Measurements from ENCODE around the gene ATP6V0B.

ATP6V0B gene

GRCh38 chr1:43986712-43987111, 12.0 kb downstream of the ATP6V0B start:
- Histone ChIP-seq H3K4me1 (ENCODE audit: control insufficient read depth, low read depth, low read length) (no peaks in the 10 kb centered on the region), H3K56ac (ENCODE audit: low read length) (no peak overlapping the region), H3K27me3 (ENCODE audit: insufficient read depth, low read length, poor library complexity) (no peaks in the 10 kb centered on the region), H2AK5ac (ENCODE audit: low read length) (no peak overlapping the region), H2BK5ac (ENCODE audit: low read length) (no peak overlapping the region), H3K4me3 (ENCODE audit: low read length) (no peak overlapping the region), H3K79me2 (ENCODE audit: control insufficient read depth, insufficient read depth, low read length) (no peaks in the 10 kb centered on the region), H3K79me1 (ENCODE audit: low read length) (peaks cover 11% of the 10 kb centered on the region), H3K27ac (ENCODE audit: low read depth, low read length) (no peak overlapping the region), H2BK15ac (replicated peaks; ENCODE audit: low read depth) (no peak overlapping the region), H4K8ac (ENCODE audit: low read depth, low read length) (no peak overlapping the region), H3K36me3 (ENCODE audit: control insufficient read depth, insufficient read depth, low read length) (peaks cover 5% of the 10 kb centered on the region), H3K18ac (ENCODE audit: low read length) (no peak overlapping the region), H2BK120ac (ENCODE audit: low read depth, low read length) (no peak overlapping the region), H3K9ac (ENCODE audit: low read length) (no peak overlapping the region), H3K23ac (ENCODE audit: low read length) (no peak overlapping the region), H3K4ac (ENCODE audit: low read depth, low read length) (no peak overlapping the region), H3K4me2 (ENCODE audit: low read length) (no peak overlapping the region), H4K5ac (ENCODE audit: low read length) (no peak overlapping the region)
- WGBS (ENCODE audit: extremely low coverage, insufficient coverage, low lambda C conversion rate), result no CpG with 5 or more reads among the region's 6 CpGs
- no peak for DNase-seq

- no CpG with 5 or more reads among the region's 6 CpGs for WGBS (ENCODE audit: extremely low coverage, insufficient coverage, low lambda C conversion rate)
- H2BK120ac ChIP-seq (ENCODE audit: low read depth, low read length), result no peak overlapping the region
- no peak overlapping the region for H3K27ac ChIP-seq (ENCODE audit: low read depth, low read length)
Observed at GRCh38 chr1:43987159-43987902, 12.6 kb downstream of the ATP6V0B start.

GRCh38 chr1:43990271-43991199, 15.8 kb downstream of the ATP6V0B start:
- Histone ChIP-seq H3K4me2 (ENCODE audit: low read length) (peak overlapping the region; percentile 83), H3K56ac (ENCODE audit: low read length) (peak overlapping the region; percentile 98), H3K79me1 (ENCODE audit: low read length) (no peaks in the 10 kb centered on the region), H3K36me3 (ENCODE audit: control insufficient read depth, insufficient read depth, low read length) (peaks cover 3% of the 10 kb centered on the region), H3K9ac (ENCODE audit: low read length) (peak overlapping the region; percentile 92), H4K8ac (ENCODE audit: low read depth, low read length) (no peak overlapping the region), H2BK5ac (ENCODE audit: low read length) (no peak overlapping the region), H3K27me3 (ENCODE audit: insufficient read depth, low read length, poor library complexity) (no peaks in the 10 kb centered on the region), H4K5ac (ENCODE audit: low read length) (no peak overlapping the region), H3K18ac (ENCODE audit: low read length) (no peak overlapping the region), H2BK120ac (ENCODE audit: low read depth, low read length) (no peak overlapping the region), H3K4me1 (ENCODE audit: control insufficient read depth, low read depth, low read length) (no peaks in the 10 kb centered on the region), H3K27ac (ENCODE audit: low read depth, low read length) (peak overlapping the region; percentile 13), H2AK5ac (ENCODE audit: low read length) (no peak overlapping the region), H3K23ac (ENCODE audit: low read length) (no peak overlapping the region), H3K4me3 (ENCODE audit: low read length) (no peak overlapping the region), H3K79me2 (ENCODE audit: control insufficient read depth, insufficient read depth, low read length) (no peaks in the 10 kb centered on the region), H2BK15ac (replicated peaks; ENCODE audit: low read depth) (no peak overlapping the region), H3K4ac (ENCODE audit: low read depth, low read length) (no peak overlapping the region)
- no CpG with 5 or more reads among the region's 19 CpGs for WGBS (ENCODE audit: extremely low coverage, insufficient coverage, low lambda C conversion rate)
- DNase-seq, result no peak

More at GRCh38 chr1:43987159-43987902, 12.6 kb downstream of the ATP6V0B start:
- Histone ChIP-seq H3K36me3 (ENCODE audit: control insufficient read depth, insufficient read depth, low read length) (peaks cover 5% of the 10 kb centered on the region), H3K9ac (ENCODE audit: low read length) (no peak overlapping the region), H3K56ac (ENCODE audit: low read length) (no peak overlapping the region), H3K23ac (ENCODE audit: low read length) (no peak overlapping the region), H3K4me2 (ENCODE audit: low read length) (no peak overlapping the region), H3K4me1 (ENCODE audit: control insufficient read depth, low read depth, low read length) (no peaks in the 10 kb centered on the region), H2AK5ac (ENCODE audit: low read length) (no peak overlapping the region), H4K5ac (ENCODE audit: low read length) (no peak overlapping the region), H3K18ac (ENCODE audit: low read length) (no peak overlapping the region), H4K8ac (ENCODE audit: low read depth, low read length) (no peak overlapping the region), H3K27me3 (ENCODE audit: insufficient read depth, low read length, poor library complexity) (no peaks in the 10 kb centered on the region), H2BK15ac (replicated peaks; ENCODE audit: low read depth) (no peak overlapping the region), H3K79me2 (ENCODE audit: control insufficient read depth, insufficient read depth, low read length) (no peaks in the 10 kb centered on the region), H3K4ac (ENCODE audit: low read depth, low read length) (no peak overlapping the region), H2BK5ac (ENCODE audit: low read length) (no peak overlapping the region), H3K79me1 (ENCODE audit: low read length) (peaks cover 8% of the 10 kb centered on the region), H3K4me3 (ENCODE audit: low read length) (no peak overlapping the region)
- no peak for DNase-seq

GRCh38 chr1:43991200-43991475, 16.4 kb downstream of the ATP6V0B start:
- Histone ChIP-seq H2BK15ac (replicated peaks; ENCODE audit: low read depth) (no peak overlapping the region), H3K4me3 (ENCODE audit: low read length) (peak overlapping the region; percentile 49), H3K27me3 (ENCODE audit: insufficient read depth, low read length, poor library complexity) (no peaks in the 10 kb centered on the region), H3K23ac (ENCODE audit: low read length) (no peak overlapping the region), H2AK5ac (ENCODE audit: low read length) (no peak overlapping the region), H3K4ac (ENCODE audit: low read depth, low read length) (no peak overlapping the region), H3K4me1 (ENCODE audit: control insufficient read depth, low read depth, low read length) (no peaks in the 10 kb centered on the region), H3K36me3 (ENCODE audit: control insufficient read depth, insufficient read depth, low read length) (no peaks in the 10 kb centered on the region), H2BK5ac (ENCODE audit: low read length) (no peak overlapping the region), H2BK120ac (ENCODE audit: low read depth, low read length) (no peak overlapping the region), H3K56ac (ENCODE audit: low read length) (peak overlapping the region; percentile 98), H3K18ac (ENCODE audit: low read length) (no peak overlapping the region), H4K8ac (ENCODE audit: low read depth, low read length) (no peak overlapping the region), H3K79me1 (ENCODE audit: low read length) (no peaks in the 10 kb centered on the region), H3K4me2 (ENCODE audit: low read length) (peak overlapping the region; percentile 83), H3K79me2 (ENCODE audit: control insufficient read depth, insufficient read depth, low read length) (no peaks in the 10 kb centered on the region), H3K27ac (ENCODE audit: low read depth, low read length) (peak overlapping the region; percentile 13), H4K5ac (ENCODE audit: low read length) (no peak overlapping the region), H3K9ac (ENCODE audit: low read length) (peak overlapping the region; percentile 92)
- no peak for DNase-seq
- no CpG with 5 or more reads among the region's 10 CpGs for WGBS (ENCODE audit: extremely low coverage, insufficient coverage, low lambda C conversion rate)

- H3K4ac ChIP-seq (ENCODE audit: low read depth, low read length), result no peak within 1 kb of the TSS
- no CpG with 5 or more reads among the region's 66 CpGs for WGBS (ENCODE audit: extremely low coverage, insufficient coverage, low lambda C conversion rate)
Observed at GRCh38 chr1:43991476-43992231, 16.9 kb downstream of the ATP6V0B start, which contains the start of gene CCDC24. Gene CCDC24 (plus strand): TSS chr1:43991599. CDS start chr1:43991879, 280 bp downstream.

More at GRCh38 chr1:43991476-43992231, 16.9 kb downstream of the ATP6V0B start, which contains the start of gene CCDC24:
- Histone ChIP-seq H3K9ac (ENCODE audit: low read length) (peak within 1 kb of the TSS; percentile 92), H4K5ac (ENCODE audit: low read length) (no peak within 1 kb of the TSS), H2BK15ac (replicated peaks; ENCODE audit: low read depth) (no peak within 1 kb of the TSS), H3K4me1 (ENCODE audit: control insufficient read depth, low read depth, low read length) (no peaks in the 10 kb centered on the region), H3K18ac (ENCODE audit: low read length) (peak within 1 kb of the TSS; percentile 46), H4K8ac (ENCODE audit: low read depth, low read length) (no peak within 1 kb of the TSS), H3K27me3 (ENCODE audit: insufficient read depth, low read length, poor library complexity) (no peaks in the 10 kb centered on the region), H2BK120ac (ENCODE audit: low read depth, low read length) (no peak within 1 kb of the TSS), H3K4me2 (ENCODE audit: low read length) (peak within 1 kb of the TSS; percentile 89), H3K36me3 (ENCODE audit: control insufficient read depth, insufficient read depth, low read length) (no peaks in the 10 kb centered on the region), H2BK5ac (ENCODE audit: low read length) (peak within 1 kb of the TSS; percentile 70), H3K79me2 (ENCODE audit: control insufficient read depth, insufficient read depth, low read length) (no peaks in the 10 kb centered on the region), H3K27ac (ENCODE audit: low read depth, low read length) (peak within 1 kb of the TSS; percentile 25), H3K79me1 (ENCODE audit: low read length) (no peaks in the 10 kb centered on the region), H2AK5ac (ENCODE audit: low read length) (peak within 1 kb of the TSS; percentile 65), H3K23ac (ENCODE audit: low read length) (no peak within 1 kb of the TSS), H3K56ac (ENCODE audit: low read length) (peak within 1 kb of the TSS; percentile 98), H3K4me3 (ENCODE audit: low read length) (peak within 1 kb of the TSS; percentile 70)
- peak; percentile 84 for DNase-seq

Measured in mesendoderm (in vitro differentiated cells).